Neuronal stem cell (in vitro differentiated cells): ENCODE data around the gene APP.

Experiments
- DNase-seq: peaks from one replicate; pipeline ENCODE4 v3.0.0-alpha.2; 2013; ENCODE audit warnings: low spot score
- H2AFZ ChIP-seq: one replicate; pipeline ENCODE4 v1.6.1; 2013; ENCODE audit warnings: mild to moderate bottlenecking, low read length, inconsistent platforms
- H2AK5ac ChIP-seq: 2 replicates; pipeline ENCODE4 v1.6.1; 2013; ENCODE audit warnings: low read depth, mild to moderate bottlenecking, inconsistent platforms, low read length, moderate library complexity, mixed read lengths
- H2BK120ac ChIP-seq: 2 replicates; pipeline ENCODE4 v1.6.1; 2013; ENCODE audit warnings: low read depth, mild to moderate bottlenecking, inconsistent platforms, low read length, moderate library complexity, mixed read lengths
- H2BK12ac ChIP-seq: one replicate; pipeline ENCODE4 v1.6.1; 2013; ENCODE audit warnings: low read length, inconsistent platforms
- H2BK15ac ChIP-seq: 2 replicates; pipeline ENCODE4 v1.6.1; 2013; ENCODE audit warnings: mild to moderate bottlenecking, low read length, inconsistent platforms, mixed read lengths
- H2BK5ac ChIP-seq: one replicate; pipeline ENCODE4 v1.6.1; 2013; ENCODE audit warnings: inconsistent platforms, mild to moderate bottlenecking, low read length, moderate library complexity
- H3K14ac ChIP-seq: one replicate; pipeline ENCODE4 v1.6.1; 2013; ENCODE audit warnings: low read length, inconsistent platforms
- H3K18ac ChIP-seq: 2 replicates; pipeline ENCODE4 v1.6.1; 2013; ENCODE audit warnings: low read length, inconsistent platforms
- H3K23ac ChIP-seq: 2 replicates; pipeline ENCODE4 v1.6.1; 2013; ENCODE audit warnings: low read depth, mild to moderate bottlenecking, mixed read lengths, low read length, inconsistent platforms; ENCODE audit not compliant: poor library complexity
- H3K27ac ChIP-seq: replicated peaks from 3 replicates; pipeline ENCODE4 v1.5.1; 2013; ENCODE audit warnings: low read length, inconsistent platforms
- H3K27me3 ChIP-seq, 3 experiments: 2 replicates each; pipeline ENCODE4 v1.6.1; 2013; ENCODE audit warnings: low read length in 3 of 3, mild to moderate bottlenecking in 2 of 3, inconsistent platforms in 1 of 3, low read depth in 1 of 3, mixed read lengths in 1 of 3, moderate library complexity in 1 of 3; ENCODE audit not compliant: control insufficient read depth in 3 of 3, insufficient read depth in 3 of 3
- H3K36me3 ChIP-seq, 2 donors: replicated peaks in 1 of 2; 2 replicates each; pipeline ENCODE4 v1.6.1; 2013; ENCODE audit warnings: low read length in 2 of 2; ENCODE audit not compliant: control insufficient read depth in 2 of 2, insufficient read depth in 2 of 2
- H3K4ac ChIP-seq: 2 replicates; pipeline ENCODE4 v1.6.1; 2013; ENCODE audit warnings: inconsistent platforms, mild to moderate bottlenecking, low read length, moderate library complexity
- H3K4me1 ChIP-seq, 2 donors: 1 replicate in 1 of 2; 2 replicates in 1 of 2; pipeline ENCODE4 v1.6.1; 2013; ENCODE audit warnings: low read length in 2 of 2, low read depth in 1 of 2; ENCODE audit not compliant: control insufficient read depth in 2 of 2, insufficient read depth in 1 of 2
- H3K4me2 ChIP-seq: one replicate; pipeline ENCODE4 v1.6.1; 2013; ENCODE audit warnings: mild to moderate bottlenecking, low read length, inconsistent platforms; ENCODE audit not compliant: insufficient read depth, poor library complexity, severe bottlenecking
- H3K4me3 ChIP-seq, 2 donors: 2 replicates each; pipeline ENCODE4 v1.5.1; 2013; ENCODE audit warnings: low read length in 2 of 2, mild to moderate bottlenecking in 2 of 2, inconsistent platforms in 1 of 2, moderate library complexity in 1 of 2
- H3K79me1 ChIP-seq: one replicate; pipeline ENCODE4 v1.6.1; 2013; ENCODE audit warnings: low read depth, mild to moderate bottlenecking, inconsistent platforms, low read length, moderate library complexity
- H3K9ac ChIP-seq: one replicate; pipeline ENCODE4 v1.6.1; 2013; ENCODE audit warnings: mild to moderate bottlenecking, low read depth, low read length, inconsistent platforms; ENCODE audit not compliant: poor library complexity
- H3K9me3 ChIP-seq, 2 donors: replicated peaks in 1 of 2; 2 replicates each; pipeline versions ENCODE3 to v1.6.1; 2013; ENCODE audit warnings: low read length in 2 of 2, mild to moderate bottlenecking in 2 of 2, inconsistent platforms in 1 of 2, low read depth in 1 of 2, mixed read lengths in 1 of 2, moderate library complexity in 1 of 2; ENCODE audit not compliant: control insufficient read depth in 2 of 2, insufficient read depth in 1 of 2
- H4K8ac ChIP-seq: one replicate; pipeline ENCODE4 v1.6.1; 2013; ENCODE audit warnings: low read depth, mild to moderate bottlenecking, inconsistent platforms, low read length, moderate library complexity
- H4K91ac ChIP-seq: one replicate; pipeline ENCODE4 v1.6.1; 2013; ENCODE audit warnings: low read length, low read depth, mild to moderate bottlenecking, inconsistent platforms; ENCODE audit not compliant: poor library complexity
- WGBS, 2 donors: extraction: QIAGEN DNeasy Blood & Tissue Kit; methylation state at CpG; one replicate each; pipeline ENCODE4 v1.1.7; 2013; ENCODE audit warnings: missing lambda C conversion rate in 2 of 2, mixed read lengths in 1 of 2; ENCODE audit not compliant: insufficient read length in 2 of 2, insufficient replicate concordance in 1 of 2; ENCODE audit errors: extremely low coverage in 2 of 2; 5-methylcytosine and 5-hydroxymethylcytosine counted together

The APP gene

DNA sequence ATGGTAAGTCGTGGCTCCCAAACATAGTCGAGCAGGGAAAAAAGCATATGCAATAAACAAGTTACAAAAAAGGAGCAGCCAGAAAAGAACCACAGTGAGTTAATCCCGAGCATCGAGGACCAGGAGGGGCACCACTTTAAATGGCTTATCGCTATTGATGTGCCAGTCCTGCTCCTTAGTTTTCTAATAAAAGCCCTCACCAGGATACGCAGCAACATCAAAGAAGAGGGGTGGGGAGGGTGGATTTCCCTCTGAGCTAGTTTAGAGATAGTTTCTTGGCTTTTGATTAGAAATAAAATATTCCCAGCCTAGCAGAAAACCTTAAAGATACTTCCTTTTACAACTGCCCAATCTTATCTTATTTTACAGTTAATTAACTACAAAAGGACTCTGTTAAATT, 265.4 kb downstream of the APP start:
- Histone ChIP-seq H4K8ac (no peak overlapping the region), H3K79me1 (no peaks in the 10 kb centered on the region), H2AK5ac (no peak overlapping the region), H3K23ac (no peak overlapping the region), H2BK120ac (no peak overlapping the region), H3K9ac (no peak overlapping the region), H3K4me1 (no peaks in the 10 kb centered on the region), H2BK15ac (no peak overlapping the region), H2BK5ac (no peak overlapping the region), H3K27me3 (no peaks in the 10 kb centered on the region), H3K4me3 (no peak overlapping the region), H3K4me2 (no peak overlapping the region), H2BK12ac (no peak overlapping the region), H3K36me3 (peaks cover 7 to 63% of the 10 kb centered on the region in 2 donors), H3K18ac (no peak overlapping the region), H3K14ac (no peak overlapping the region), H3K9me3 (no peaks in the 10 kb centered on the region), H3K4ac (no peak overlapping the region), H4K91ac (no peak overlapping the region), H3K27ac (no peak overlapping the region), H2AFZ (no peak overlapping the region)
- no CpG with 5 or more reads among the region's 6 CpGs for WGBS, 2 donors
- no peak for DNase-seq

DNA sequence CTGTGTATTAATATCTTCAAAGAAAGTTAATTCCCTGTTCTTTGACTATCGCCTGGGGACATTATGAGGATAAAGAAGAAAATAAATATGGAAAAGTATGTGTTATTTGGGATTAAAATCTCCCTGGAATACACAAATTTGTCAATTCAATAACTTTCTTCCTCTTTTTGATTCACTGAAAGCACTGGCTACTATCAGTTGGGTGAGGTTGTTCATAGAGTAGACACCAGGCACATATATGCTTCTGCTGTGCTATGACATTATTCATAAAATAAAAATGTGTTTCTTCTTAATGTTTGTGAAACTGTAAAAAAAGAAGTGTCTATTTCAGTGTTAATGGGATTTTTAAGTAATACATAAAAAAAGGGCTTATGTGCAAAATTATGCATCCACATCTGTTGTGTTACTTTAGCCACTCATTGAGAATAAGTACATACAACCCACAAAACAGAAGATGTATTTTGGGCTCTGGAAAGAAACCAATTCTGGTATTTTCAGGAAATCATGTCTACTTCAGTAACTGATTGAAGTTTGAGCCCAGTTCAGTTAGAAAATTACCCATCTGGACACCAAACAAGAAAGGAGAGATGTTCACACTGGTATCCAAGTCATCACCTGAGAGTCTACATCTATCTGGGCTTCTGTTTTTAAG, 266.4 kb downstream of the APP start:
- Histone ChIP-seq H4K91ac (no peak overlapping the region), H2AFZ (no peak overlapping the region), H3K23ac (no peak overlapping the region), H2BK120ac (no peak overlapping the region), H3K4ac (no peak overlapping the region), H3K27ac (no peak overlapping the region), H2BK15ac (no peak overlapping the region), H3K18ac (no peak overlapping the region), H3K4me3 (no peak overlapping the region), H2BK5ac (no peak overlapping the region), H3K4me1 (no peaks in the 10 kb centered on the region), H3K79me1 (no peaks in the 10 kb centered on the region), H3K9me3 (no peaks in the 10 kb centered on the region), H3K27me3 (no peaks in the 10 kb centered on the region), H3K9ac (no peak overlapping the region), H3K14ac (no peak overlapping the region), H3K36me3 (peaks cover 10 to 67% of the 10 kb centered on the region in 2 donors), H3K4me2 (no peak overlapping the region), H2BK12ac (no peak overlapping the region), H4K8ac (no peak overlapping the region), H2AK5ac (no peak overlapping the region)
- no peak for DNase-seq
- WGBS, 2 donors, result no CpG with 5 or more reads among the region's 1 CpG

DNA sequence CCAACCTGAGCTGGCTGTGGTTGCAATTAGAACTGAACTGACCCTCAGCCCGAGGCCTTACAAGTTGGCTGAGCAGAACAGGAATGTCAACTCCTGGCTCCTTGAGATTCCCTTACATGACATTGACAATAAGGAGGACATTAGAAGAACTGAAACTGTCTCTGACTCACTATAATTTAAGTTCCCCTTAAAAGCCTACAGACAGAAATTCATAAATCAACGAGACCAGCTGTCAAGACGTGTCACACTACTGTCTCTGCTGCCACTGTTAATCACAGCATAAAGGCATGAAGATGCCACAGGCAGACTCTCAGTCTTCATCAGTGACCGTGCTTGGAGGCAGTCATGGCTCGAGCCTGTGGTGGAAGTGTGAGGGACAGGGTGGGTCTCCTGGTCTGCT, 267.0 kb downstream of the APP start:
- Histone ChIP-seq H3K18ac (no peak overlapping the region), H3K36me3 (peaks cover 12 to 72% of the 10 kb centered on the region in 2 donors), H3K14ac (no peak overlapping the region), H3K9me3 (no peaks in the 10 kb centered on the region), H2BK12ac (no peak overlapping the region), H3K27me3 (no peaks in the 10 kb centered on the region), H3K4ac (no peak overlapping the region), H4K91ac (no peak overlapping the region), H4K8ac (no peak overlapping the region), H3K4me2 (no peak overlapping the region), H2BK15ac (no peak overlapping the region), H3K79me1 (no peaks in the 10 kb centered on the region), H3K27ac (no peak overlapping the region), H3K4me1 (no peaks in the 10 kb centered on the region), H2BK120ac (no peak overlapping the region), H3K4me3 (no peak overlapping the region), H3K23ac (no peak overlapping the region), H2BK5ac (no peak overlapping the region), H2AFZ (no peak overlapping the region), H2AK5ac (no peak overlapping the region), H3K9ac (no peak overlapping the region)
- no CpG with 5 or more reads among the region's 5 CpGs for WGBS, 2 donors
- no peak for DNase-seq

DNA sequence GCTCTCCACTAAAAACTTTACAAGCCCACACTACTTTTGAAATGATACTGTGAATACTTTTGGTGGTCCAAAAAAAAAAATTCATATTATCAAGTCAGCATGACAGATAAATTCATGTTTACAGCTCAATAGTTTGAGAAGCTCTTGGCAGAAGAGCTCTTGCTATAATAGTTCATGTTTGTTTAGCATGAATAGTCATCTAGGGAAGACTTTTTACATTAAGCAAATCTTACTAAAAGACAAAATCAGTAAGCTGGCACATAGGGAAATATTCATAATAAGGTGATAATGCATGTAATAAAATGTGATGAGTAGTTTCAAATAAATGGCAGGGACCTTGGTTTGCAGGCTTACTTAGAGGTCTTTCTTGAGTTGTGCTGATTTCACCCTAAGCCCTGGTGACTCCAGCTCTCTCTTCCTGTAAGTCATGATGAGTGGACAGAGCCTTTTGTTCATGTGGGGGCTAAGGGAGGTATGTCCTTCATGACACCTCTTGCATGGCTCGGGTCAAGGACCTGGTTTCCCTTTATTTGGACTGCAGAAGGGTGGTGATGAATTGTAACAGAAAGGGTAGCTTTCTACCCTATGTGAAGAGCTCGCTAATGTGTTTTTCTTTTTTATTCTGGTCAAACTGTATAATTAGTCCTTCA, 269.1 kb downstream of the APP start:
- Histone ChIP-seq H2BK12ac (no peak overlapping the region), H2BK120ac (no peak overlapping the region), H3K9me3 (no peaks in the 10 kb centered on the region), H3K36me3 (peaks cover 15 to 82% of the 10 kb centered on the region in 2 donors), H3K79me1 (no peaks in the 10 kb centered on the region), H3K23ac (no peak overlapping the region), H4K91ac (no peak overlapping the region), H4K8ac (no peak overlapping the region), H3K18ac (no peak overlapping the region), H3K4me3 (no peak overlapping the region), H2AK5ac (no peak overlapping the region), H3K14ac (no peak overlapping the region), H3K4me1 (no peaks in the 10 kb centered on the region), H3K27me3 (no peaks in the 10 kb centered on the region), H3K27ac (no peak overlapping the region), H2BK5ac (no peak overlapping the region), H3K4me2 (no peak overlapping the region), H3K4ac (no peak overlapping the region), H2BK15ac (no peak overlapping the region), H2AFZ (no peak overlapping the region), H3K9ac (no peak overlapping the region)
- WGBS, 2 donors, result no CpG with 5 or more reads among the region's 2 CpGs
- DNase-seq, result no peak
